Adrenal gland (tissue), 12 donors: ENCODE measurements around the gene SLC35B1. TPM values are rescaled to one million over a fixed set of nuclear protein-coding genes. Genes with fewer than 3 reads are reported as not detected.

Experiments
- DNase-seq, 7 donors: peaks; one replicate each; pipeline ENCODE4 v3.0.0-alpha.2; 2019 to 2020
- H3K27ac ChIP-seq, 5 donors: fragments of 200-600 bp; sonication (generic) in 4 of 5; 1 replicate in 3 of 5; 2 replicates in 2 of 5; pipeline versions ENCODE4 v1.5.1 to v1.8.0; 2016 to 2020; ENCODE audit warnings: mild to moderate bottlenecking in 1 of 5
- H3K27me3 ChIP-seq: fragments of 200-600 bp; 2 replicates; pipeline ENCODE4 v1.8.0; 2021
- H3K36me3 ChIP-seq, 2 donors: fragments of 200-600 bp; replicated peaks in 1 of 2; 1 replicate in 1 of 2; 2 replicates in 1 of 2; pipeline versions ENCODE4 v1.5.1 to v1.8.0; 2018 to 2022
- H3K4me1 ChIP-seq, 2 donors: fragments of 200-600 bp; replicated peaks in 1 of 2; 1 replicate in 1 of 2; 2 replicates in 1 of 2; pipeline versions ENCODE4 v1.5.1 to v1.8.0; 2018 to 2021
- H3K4me3 ChIP-seq, 4 donors: fragments of 200-600 bp; sonication (generic) in 3 of 4; one replicate each; pipeline ENCODE4 v1.5.1; 2016 to 2018
- H3K9me3 ChIP-seq, 3 donors: fragments of 200-600 bp; sonication (generic) in 1 of 3; replicated peaks in 1 of 3; 1 replicate in 2 of 3; 2 replicates in 1 of 3; pipeline versions ENCODE4 v1.5.1 to v1.8.0; 2016 to 2021
- POLR2A ChIP-seq, 2 donors: fragments of 450-650 bp; IDR thresholded peaks; one replicate each; pipeline ENCODE4 v1.6.1; 2017; ENCODE audit warnings: antibody characterized with exemption in 2 of 2, mild to moderate bottlenecking in 2 of 2, moderate library complexity in 1 of 2
- WGBS, 4 donors: extraction: QIAGEN DNeasy Blood & Tissue Kit in 2 of 4; methylation state at CpG; one replicate each; pipeline versions ENCODE4 v1.1.5 to v1.1.7; 2013 to 2017; 5-methylcytosine and 5-hydroxymethylcytosine counted together
- intact Hi-C, 2 donors: fragments of 100-400 bp; cut with DNase I; formaldehyde crosslinking; loops; one replicate each; pipeline versions ENCODE4 v1.14.1 to v1.15.0; 2022 to 2023
- polyA plus RNA-seq, 3 donors: library from polyadenylated mRNA; stranded (reverse); fragments of 200-250 nt in 2 of 3; fragments of 350-450 nt in 1 of 3; fragmentation: Illumina TruSeq in 1 of 3; extraction: RNeasy Lipid Tissue Mini Kit (QIAGEN cat#74804) in 1 of 3; gene quantifications; one replicate each; pipeline ENCODE4 v1.2.3, GENCODE V29; 2013 to 2014
- total RNA-seq, 9 donors: library from RNA; depleted of rRNA in 4 of 9; stranded (reverse); fragments of >200 nt in 4 of 9; fragments of 120-200 nt in 1 of 9; fragmentation: NEBNext Ultra II Directional in 1 of 9; extraction: Animal tissue kit (Norgen Biotek cat#: 25700) in 1 of 9; gene quantifications; one replicate each; pipeline versions ENCODE4 v1.1.0 to v1.2.4, GENCODE V29; 2013 to 2023
- TF ChIP-seq, protein P1 (sequence below), 6 experiments: fragments of 450-650 bp in 4 of 6; fragments of 200-600 bp in 2 of 6; sonication (generic) in 1 of 6; IDR thresholded peaks; 1 replicate in 5 of 6; 2 replicates in 1 of 6; pipeline versions ENCODE4 v1.5.1 to v1.8.0; 2016 to 2021; ENCODE audit warnings: antibody characterized with exemption in 6 of 6, mild to moderate bottlenecking in 2 of 6, moderate library complexity in 1 of 6
- donor health status: healthy with polysubstance abuse.
- donor health status: Bipolar disorder and iron deficiency.
- donor health status: DM: yes; HTN: yes; CAD: no.
- donor health status: DM: no; HTN: no; CAD: no.
- donor health status: DM: no; HTN: no; CAD: no.
- donor health status: DM: yes; HTN: yes; CAD: no.

SLC35B1 gene
- total and polyA plus RNA-seq, 12 donors, result 20.9 to 87.9 (median 43.0) TPM

DNA sequence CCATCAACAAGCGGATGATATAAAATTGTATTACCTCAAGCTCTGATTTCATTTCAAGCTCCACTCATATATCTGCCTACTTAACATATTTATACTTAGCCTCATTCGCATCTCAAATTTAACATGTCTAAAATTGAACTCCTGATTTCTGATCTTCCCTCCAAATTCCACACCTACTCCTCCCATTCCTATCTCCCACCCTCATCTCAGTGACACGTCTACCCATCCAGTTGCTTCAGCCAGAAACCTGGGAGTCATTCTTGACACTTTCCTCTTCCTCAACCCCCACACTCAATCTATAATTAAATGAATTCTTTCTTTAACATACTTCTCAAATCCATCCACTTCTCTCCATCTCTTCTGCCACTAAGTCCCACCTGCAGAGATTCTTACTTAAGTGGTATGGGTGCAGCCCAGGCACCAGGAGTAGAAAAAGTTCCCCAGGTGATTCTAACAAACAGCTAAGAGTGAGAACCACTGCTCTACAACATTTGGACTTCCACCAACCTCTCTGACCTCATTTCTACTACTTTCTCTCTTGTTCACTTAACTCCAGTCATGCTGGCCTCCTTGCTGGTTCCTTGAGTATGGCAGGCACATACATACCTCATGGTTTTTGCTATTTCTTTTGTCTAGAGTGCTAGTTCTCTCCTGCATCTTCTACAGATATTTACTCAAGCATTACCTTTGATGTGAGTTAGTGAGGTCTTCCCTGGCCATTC is 47.9 kb downstream of the SLC35B1 start:
- H3K9me3 ChIP-seq, result no peaks in the 10 kb centered on the region
- no peak for DNase-seq
- no peaks in the 10 kb centered on the region for H3K36me3 ChIP-seq
- 91 to 97% (median 95%) methylated on average over 3 of the region's 3 CpGs for WGBS, 4 donors
- no peak overlapping the region for H3K4me3 ChIP-seq
- TF ChIP-seq, protein P1, sequence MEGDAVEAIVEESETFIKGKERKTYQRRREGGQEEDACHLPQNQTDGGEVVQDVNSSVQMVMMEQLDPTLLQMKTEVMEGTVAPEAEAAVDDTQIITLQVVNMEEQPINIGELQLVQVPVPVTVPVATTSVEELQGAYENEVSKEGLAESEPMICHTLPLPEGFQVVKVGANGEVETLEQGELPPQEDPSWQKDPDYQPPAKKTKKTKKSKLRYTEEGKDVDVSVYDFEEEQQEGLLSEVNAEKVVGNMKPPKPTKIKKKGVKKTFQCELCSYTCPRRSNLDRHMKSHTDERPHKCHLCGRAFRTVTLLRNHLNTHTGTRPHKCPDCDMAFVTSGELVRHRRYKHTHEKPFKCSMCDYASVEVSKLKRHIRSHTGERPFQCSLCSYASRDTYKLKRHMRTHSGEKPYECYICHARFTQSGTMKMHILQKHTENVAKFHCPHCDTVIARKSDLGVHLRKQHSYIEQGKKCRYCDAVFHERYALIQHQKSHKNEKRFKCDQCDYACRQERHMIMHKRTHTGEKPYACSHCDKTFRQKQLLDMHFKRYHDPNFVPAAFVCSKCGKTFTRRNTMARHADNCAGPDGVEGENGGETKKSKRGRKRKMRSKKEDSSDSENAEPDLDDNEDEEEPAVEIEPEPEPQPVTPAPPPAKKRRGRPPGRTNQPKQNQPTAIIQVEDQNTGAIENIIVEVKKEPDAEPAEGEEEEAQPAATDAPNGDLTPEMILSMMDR (IDR thresholded peaks at IDR 0.05), result no peak
- no peak for TF ChIP-seq POLR2A (IDR thresholded peaks at IDR 0.05)
- H3K27me3 ChIP-seq, result no peaks in the 10 kb centered on the region
- intact Hi-C loops, result no loop called here
- no peak overlapping the region for H3K27ac ChIP-seq
- peaks cover 0 to 15% of the 10 kb centered on the region in 2 donors for H3K4me1 ChIP-seq

- H3K4me3 ChIP-seq, result no peak overlapping the region
- H3K9me3 ChIP-seq, result no peaks in the 10 kb centered on the region
- no peaks in the 10 kb centered on the region for H3K27me3 ChIP-seq
- no peak for DNase-seq
- H3K36me3 ChIP-seq, result no peaks in the 10 kb centered on the region
- H3K27ac ChIP-seq, result peak overlapping the region in 1 of 5 donors; percentile 16
- 92 to 100% (median 94%) methylated on average over 1 of the region's 1 CpG for WGBS, 4 donors
- intact Hi-C loops, result no loop called here
- TF ChIP-seq, protein P1 (IDR thresholded peaks at IDR 0.05), result no peak
- TF ChIP-seq POLR2A (IDR thresholded peaks at IDR 0.05), result no peak
- H3K4me1 ChIP-seq, result peaks cover 0 to 20% of the 10 kb centered on the region in 2 donors
These were observed 51.5 kb downstream of the SLC35B1 start for GRCh38 chr17:49656247-49656646.

Other genes starting within 250 kb of the SLC35B1 start
- 10 to 100 TPM in 8 of 9 donors, 1 to 10 TPM in 1; 4.2 to 77.8 (median 27.7) TPM for gene NGFR, start 212.7 kb downstream of the SLC35B1 start, total RNA-seq
- 10 to 100 TPM; 14.0 to 25.5 (median 21.8) TPM for gene NGFR, start 212.7 kb downstream of the SLC35B1 start, polyA plus RNA-seq
- 1 to 10 TPM in 6 of 9 donors, under 1 TPM in 3; 0.30 to 6.1 (median 1.3) TPM for gene NXPH3, start 132.1 kb downstream of the SLC35B1 start, total RNA-seq
- gene NXPH3, start 132.1 kb downstream of the SLC35B1 start, polyA plus RNA-seq, result 1 to 10 TPM in 1 of 3 donors, under 1 TPM in 2; 0.80 to 1.3 (median 0.88) TPM
- 10 to 100 TPM; 44.0 to 86.4 (median 59.1) TPM for gene SPOP, start 29.9 kb downstream of the SLC35B1 start, total RNA-seq
- 10 to 100 TPM; 22.4 to 47.8 (median 33.6) TPM for gene SPOP, start 29.9 kb downstream of the SLC35B1 start, polyA plus RNA-seq
- 10 to 100 TPM in 6 of 9 donors, 1 to 10 TPM in 3; 4.6 to 16.3 (median 11.2) TPM for gene FAM117A, start 56.2 kb upstream of the SLC35B1 start, total RNA-seq
- 1 to 10 TPM; 4.6 to 9.6 (median 6.0) TPM for gene FAM117A, start 56.2 kb upstream of the SLC35B1 start, polyA plus RNA-seq
- gene KAT7, start 80.7 kb upstream of the SLC35B1 start, total RNA-seq, result 10 to 100 TPM; 27.5 to 54.7 (median 42.8) TPM
- 10 to 100 TPM in 1 of 3 donors, 1 to 10 TPM in 2; 5.2 to 32.5 (median 5.9) TPM for gene KAT7, start 80.7 kb upstream of the SLC35B1 start, polyA plus RNA-seq
- under 1 TPM in 1 of 9 donors, not detected in 8; 0.90 TPM for gene TAC4, start 140.1 kb upstream of the SLC35B1 start, total RNA-seq
- under 1 TPM in 1 of 3 donors, not detected in 2; 0.40 TPM for gene TAC4, start 140.1 kb upstream of the SLC35B1 start, polyA plus RNA-seq